Measurements from ENCODE around the gene LPP. TPM values are rescaled to one million over a fixed set of nuclear protein-coding genes. Genes with fewer than 3 reads are reported as not detected.

The LPP gene
- total and polyA plus RNA-seq, 10 of the 15 experiments (the other 5 are each of a cell fraction or from before 2014, with no cell fraction given) = under 0.01 to 0.62 (median 0.03) TPM

DNA sequence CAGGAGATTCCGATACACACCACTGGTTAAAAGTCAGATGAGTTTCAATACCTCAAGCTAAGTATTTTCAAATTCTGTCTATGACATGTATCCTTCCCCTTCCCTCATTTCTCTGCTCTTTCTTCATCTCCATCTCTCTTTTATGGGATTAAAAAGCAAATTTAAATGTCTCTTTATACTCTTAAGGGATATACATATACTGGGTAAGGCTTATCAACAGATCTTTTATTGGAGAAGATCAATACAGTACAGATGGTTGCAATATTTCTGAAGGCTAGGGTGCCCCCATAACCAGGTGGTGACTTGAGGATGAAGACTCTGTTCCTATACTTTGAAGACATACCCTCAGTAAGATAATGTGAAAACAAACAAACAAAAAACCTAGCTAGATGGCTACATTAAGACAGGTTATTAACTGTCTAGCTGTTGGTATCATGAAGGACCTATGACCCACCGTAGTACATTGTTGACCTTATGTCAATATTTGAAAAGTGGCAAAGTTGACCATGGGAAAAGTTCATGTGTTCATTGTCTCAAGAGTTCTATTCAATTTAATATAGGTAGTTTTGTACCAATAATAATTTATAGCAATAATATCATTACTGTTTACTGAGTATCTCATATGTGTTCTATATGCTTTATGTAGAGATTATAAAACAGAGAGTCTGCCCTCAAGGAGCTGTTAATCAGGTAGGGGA, 319.8 kb downstream of the LPP start:
- Histone ChIP-seq H3K4me2 (ENCODE audit: control insufficient read depth, insufficient read depth) (no peak overlapping the region), H3K27me3 (replicated peaks in 1 of 2; ENCODE audit: control insufficient read depth in 2 of 2, insufficient read depth in 2 of 2, low read length in 1 of 2) (peaks cover 0 to 3% of the 10 kb centered on the region in 2 experiments; a peak in 2 of 4 replicates), H3K79me2 (ENCODE audit: control insufficient read depth, insufficient read depth, low read length) (no peaks in the 10 kb centered on the region), H3K9ac (ENCODE audit: control insufficient read depth, insufficient read depth, low read length) (no peak overlapping the region), H3K36me3 (ENCODE audit: control insufficient read depth in 2 of 2, insufficient read depth in 2 of 2, low read length in 1 of 2) (no peaks in the 10 kb centered on the region), H4K20me1 (ENCODE audit: control insufficient read depth, insufficient read depth) (no peaks in the 10 kb centered on the region), H3K4me1 (ENCODE audit: control insufficient read depth, insufficient read depth, low read length) (no peaks in the 10 kb centered on the region), H2AFZ (ENCODE audit: control insufficient read depth, low read depth, low read length) (no peak overlapping the region), H3K9me3 (replicated peaks; ENCODE audit: control insufficient read depth, insufficient read depth, low read length) (no peaks in the 10 kb centered on the region; the same call in 2 of the 3 replicates), H3K27ac (ENCODE audit: control insufficient read depth, insufficient read depth) (no peak overlapping the region), H3K4me3 (no peak overlapping the region)
- no peak for FAIRE-seq
- CTCF ChIA-PET = interaction anchor here (0.7 to 1.4 kb wide), 2 partner anchors 724 to 733 kb away, joined by 3 read pairs; no protein-coding TSS in a partner anchor
- intact Hi-C loops (cut with micrococcal nuclease; ENCODE audit: unreplicated experiment) (no loop called here), in situ Hi-C loops (cut with MboI) (no loop called here)
- POLR2A ChIA-PET = no interaction called here
- no peak for ATAC-seq
- no TSS peak for BruUV-seq (replicated peaks)
- DNase-seq (ENCODE audit: low read depth, low spot score) = no peak
- 51% methylated on average over 2 of the region's 2 CpGs for WGBS (ENCODE audit: insufficient coverage, insufficient replicate concordance, low lambda C conversion rate, missing lambda C conversion rate)
- SMC1A ChIA-PET (ENCODE audit: uncharacterized antibody, unreplicated experiment) = no interaction called here
- TF ChIP-seq ZNF207 (IDR thresholded peaks at IDR 0.05; ENCODE audit: borderline replicate concordance) (no peak), POLR2A (IDR thresholded peaks at IDR 0.05; ENCODE audit: low read depth, low read length) (no peak), KAT2A (conservative IDR thresholded peaks at IDR 0.05; ENCODE audit: control insufficient read depth, low read depth, low read length) (no peak), FOXM1 (IDR thresholded peaks at IDR 0.05; ENCODE audit: low read depth, low read length) (no peak), ETV6 (conservative IDR thresholded peaks at IDR 0.05 in 1 of 2, IDR thresholded peaks at IDR 0.05 in 1 of 2; ENCODE audit: borderline replicate concordance in 1 of 2, low read depth in 1 of 2) (no peak), POLR2AphosphoS5 (IDR thresholded peaks at IDR 0.05; ENCODE audit: low read length) (no peak), HDAC6 (IDR thresholded peaks at IDR 0.05; ENCODE audit: unreplicated experiment) (no peak), KDM1A (IDR thresholded peaks at IDR 0.05; ENCODE audit: borderline replicate concordance) (no peak), BMI1 (IDR thresholded peaks at IDR 0.05; ENCODE audit: borderline replicate concordance) (no peak), TCF3 (IDR thresholded peaks at IDR 0.05; ENCODE audit: borderline replicate concordance, insufficient read depth, low read depth, low read length) (no peak)
- TF ChIP-seq, protein P1, sequence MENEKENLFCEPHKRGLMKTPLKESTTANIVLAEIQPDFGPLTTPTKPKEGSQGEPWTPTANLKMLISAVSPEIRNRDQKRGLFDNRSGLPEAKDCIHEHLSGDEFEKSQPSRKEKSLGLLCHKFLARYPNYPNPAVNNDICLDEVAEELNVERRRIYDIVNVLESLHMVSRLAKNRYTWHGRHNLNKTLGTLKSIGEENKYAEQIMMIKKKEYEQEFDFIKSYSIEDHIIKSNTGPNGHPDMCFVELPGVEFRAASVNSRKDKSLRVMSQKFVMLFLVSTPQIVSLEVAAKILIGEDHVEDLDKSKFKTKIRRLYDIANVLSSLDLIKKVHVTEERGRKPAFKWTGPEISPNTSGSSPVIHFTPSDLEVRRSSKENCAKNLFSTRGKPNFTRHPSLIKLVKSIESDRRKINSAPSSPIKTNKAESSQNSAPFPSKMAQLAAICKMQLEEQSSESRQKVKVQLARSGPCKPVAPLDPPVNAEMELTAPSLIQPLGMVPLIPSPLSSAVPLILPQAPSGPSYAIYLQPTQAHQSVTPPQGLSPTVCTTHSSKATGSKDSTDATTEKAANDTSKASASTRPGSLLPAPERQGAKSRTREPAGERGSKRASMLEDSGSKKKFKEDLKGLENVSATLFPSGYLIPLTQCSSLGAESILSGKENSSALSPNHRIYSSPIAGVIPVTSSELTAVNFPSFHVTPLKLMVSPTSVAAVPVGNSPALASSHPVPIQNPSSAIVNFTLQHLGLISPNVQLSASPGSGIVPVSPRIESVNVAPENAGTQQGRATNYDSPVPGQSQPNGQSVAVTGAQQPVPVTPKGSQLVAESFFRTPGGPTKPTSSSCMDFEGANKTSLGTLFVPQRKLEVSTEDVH (IDR thresholded peaks at IDR 0.05; ENCODE audit: low read depth, partially characterized antibody) = no peak
- TF ChIP-seq, protein P2, sequence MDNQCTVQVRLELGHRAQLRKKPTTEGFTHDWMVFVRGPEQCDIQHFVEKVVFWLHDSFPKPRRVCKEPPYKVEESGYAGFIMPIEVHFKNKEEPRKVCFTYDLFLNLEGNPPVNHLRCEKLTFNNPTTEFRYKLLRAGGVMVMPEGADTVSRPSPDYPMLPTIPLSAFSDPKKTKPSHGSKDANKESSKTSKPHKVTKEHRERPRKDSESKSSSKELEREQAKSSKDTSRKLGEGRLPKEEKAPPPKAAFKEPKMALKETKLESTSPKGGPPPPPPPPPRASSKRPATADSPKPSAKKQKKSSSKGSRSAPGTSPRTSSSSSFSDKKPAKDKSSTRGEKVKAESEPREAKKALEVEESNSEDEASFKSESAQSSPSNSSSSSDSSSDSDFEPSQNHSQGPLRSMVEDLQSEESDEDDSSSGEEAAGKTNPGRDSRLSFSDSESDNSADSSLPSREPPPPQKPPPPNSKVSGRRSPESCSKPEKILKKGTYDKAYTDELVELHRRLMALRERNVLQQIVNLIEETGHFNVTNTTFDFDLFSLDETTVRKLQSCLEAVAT (IDR thresholded peaks at IDR 0.05) = no peak
- TF ChIP-seq, protein P3, sequence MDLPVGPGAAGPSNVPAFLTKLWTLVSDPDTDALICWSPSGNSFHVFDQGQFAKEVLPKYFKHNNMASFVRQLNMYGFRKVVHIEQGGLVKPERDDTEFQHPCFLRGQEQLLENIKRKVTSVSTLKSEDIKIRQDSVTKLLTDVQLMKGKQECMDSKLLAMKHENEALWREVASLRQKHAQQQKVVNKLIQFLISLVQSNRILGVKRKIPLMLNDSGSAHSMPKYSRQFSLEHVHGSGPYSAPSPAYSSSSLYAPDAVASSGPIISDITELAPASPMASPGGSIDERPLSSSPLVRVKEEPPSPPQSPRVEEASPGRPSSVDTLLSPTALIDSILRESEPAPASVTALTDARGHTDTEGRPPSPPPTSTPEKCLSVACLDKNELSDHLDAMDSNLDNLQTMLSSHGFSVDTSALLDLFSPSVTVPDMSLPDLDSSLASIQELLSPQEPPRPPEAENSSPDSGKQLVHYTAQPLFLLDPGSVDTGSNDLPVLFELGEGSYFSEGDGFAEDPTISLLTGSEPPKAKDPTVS (IDR thresholded peaks at IDR 0.05; ENCODE audit: low read depth, low read length) = no peak
- TF ChIP-seq, protein P4, sequence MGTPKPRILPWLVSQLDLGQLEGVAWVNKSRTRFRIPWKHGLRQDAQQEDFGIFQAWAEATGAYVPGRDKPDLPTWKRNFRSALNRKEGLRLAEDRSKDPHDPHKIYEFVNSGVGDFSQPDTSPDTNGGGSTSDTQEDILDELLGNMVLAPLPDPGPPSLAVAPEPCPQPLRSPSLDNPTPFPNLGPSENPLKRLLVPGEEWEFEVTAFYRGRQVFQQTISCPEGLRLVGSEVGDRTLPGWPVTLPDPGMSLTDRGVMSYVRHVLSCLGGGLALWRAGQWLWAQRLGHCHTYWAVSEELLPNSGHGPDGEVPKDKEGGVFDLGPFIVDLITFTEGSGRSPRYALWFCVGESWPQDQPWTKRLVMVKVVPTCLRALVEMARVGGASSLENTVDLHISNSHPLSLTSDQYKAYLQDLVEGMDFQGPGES (IDR thresholded peaks at IDR 0.05) = no peak
- RAD21 ChIA-PET (ENCODE audit: unreplicated experiment) = no interaction called here

All from GM12878 (cell line).